Measurements from ENCODE around the gene HAPSTR1.

Gene HAPSTR1

GRCh38 chr16:9138731-9139501 is 47.5 kb downstream of the HAPSTR1 start:
- Histone ChIP-seq H3K27me3 (ENCODE audit: insufficient read depth, low read length, poor library complexity) (no peaks in the 10 kb centered on the region), H3K4me1 (ENCODE audit: insufficient read depth, low read length) (peaks cover 4% of the 10 kb centered on the region; the same call in 1 of the 2 replicates), H4K20me1 (ENCODE audit: insufficient read depth, low read length) (peaks cover 8% of the 10 kb centered on the region; the same call in 1 of the 2 replicates), H3K27ac (ENCODE audit: low read length) (no peak overlapping the region), H3K36me3 (ENCODE audit: insufficient read depth, low read length) (no peaks in the 10 kb centered on the region), H3K9ac (ENCODE audit: low read depth, low read length) (no peak overlapping the region), H3K79me2 (ENCODE audit: insufficient read depth, low read length) (no peaks in the 10 kb centered on the region), H3K4me2 (ENCODE audit: insufficient read depth, low read length) (peak overlapping the region; percentile 38; the same call in 1 of the 2 replicates), H3K9me3 (ENCODE audit: insufficient read depth, low read length, severe bottlenecking) (no peaks in the 10 kb centered on the region), H2AFZ (ENCODE audit: low read depth, low read length) (no peak overlapping the region), H3K4me3 (ENCODE audit: low read depth in 1 of 2, low read length in 2 of 2) (no peak overlapping the region)
- DNase-seq, result peak; percentile 75
- no peak for TF ChIP-seq EZH2 (IDR thresholded peaks at IDR 0.05; ENCODE audit: borderline replicate concordance, low read depth, low read length, severe bottlenecking)
- TF ChIP-seq CTCF (IDR thresholded peaks at IDR 0.05; ENCODE audit: borderline replicate concordance, extremely low read depth, low read length, poor library complexity, severe bottlenecking), result peak; percentile 92
- peak; percentile 81 for ATAC-seq (ENCODE audit: insufficient read depth, low read depth)

GRCh38 chr16:9139965-9140364 is 48.5 kb downstream of the HAPSTR1 start:
- H3K4me1 ChIP-seq (ENCODE audit: insufficient read depth, low read length), result peaks cover 4% of the 10 kb centered on the region; the same call in 1 of the 2 replicates
- no peaks in the 10 kb centered on the region for H3K79me2 ChIP-seq (ENCODE audit: insufficient read depth, low read length)
- peaks cover 8% of the 10 kb centered on the region for H4K20me1 ChIP-seq (ENCODE audit: insufficient read depth, low read length)
- H3K27me3 ChIP-seq (ENCODE audit: insufficient read depth, low read length, poor library complexity), result no peaks in the 10 kb centered on the region
- H3K27ac ChIP-seq (ENCODE audit: low read length), result no peak overlapping the region
- H3K4me3 ChIP-seq (ENCODE audit: low read depth in 1 of 2, low read length in 2 of 2), result no peak overlapping the region
- H3K4me2 ChIP-seq (ENCODE audit: insufficient read depth, low read length), result no peak overlapping the region
- no peaks in the 10 kb centered on the region for H3K9me3 ChIP-seq (ENCODE audit: insufficient read depth, low read length, severe bottlenecking)
- no peak overlapping the region for H3K9ac ChIP-seq (ENCODE audit: low read depth, low read length)
- no peak overlapping the region for H2AFZ ChIP-seq (ENCODE audit: low read depth, low read length)
- DNase-seq, result peak; percentile 20
- ATAC-seq (ENCODE audit: insufficient read depth, low read depth), result peak; percentile 61; the same call in 2 of the 3 replicates
- no peak for TF ChIP-seq EZH2 (IDR thresholded peaks at IDR 0.05; ENCODE audit: borderline replicate concordance, low read depth, low read length, severe bottlenecking)
- TF ChIP-seq CTCF (IDR thresholded peaks at IDR 0.05; ENCODE audit: borderline replicate concordance, extremely low read depth, low read length, poor library complexity, severe bottlenecking), result no peak
- no peaks in the 10 kb centered on the region for H3K36me3 ChIP-seq (ENCODE audit: insufficient read depth, low read length)
